HG03354 (cell line): Measurements from ENCODE around the gene KRTAP10-2.

Experiments used
- ATAC-seq: cut with Tn5 transposase; IDR thresholded peaks from one replicate; pipeline ENCODE4 v1.9.1; 2021; ENCODE audit warnings: mild to moderate bottlenecking; ENCODE audit not compliant: unreplicated experiment, poor library complexity, severe bottlenecking

The KRTAP10-2 gene

GRCh38 chr21:44529011-44529421 is 22.3 kb downstream of the KRTAP10-2 start:
- ATAC-seq: no peak

- ATAC-seq: no peak
Measured at GRCh38 chr21:44528634-44528995, 22.7 kb downstream of the KRTAP10-2 start.

- no peak for ATAC-seq
Measured at GRCh38 chr21:44527983-44528633, 23.2 kb downstream of the KRTAP10-2 start.

- ATAC-seq: no peak
Measured at GRCh38 chr21:44527156-44527982, 23.9 kb downstream of the KRTAP10-2 start.

- ATAC-seq: no peak
Measured at GRCh38 chr21:44526096-44526997, 25.0 kb downstream of the KRTAP10-2 start.

GRCh38 chr21:44525391-44526095 is 25.8 kb downstream of the KRTAP10-2 start:
- ATAC-seq: no peak

- ATAC-seq: no peak
Measured at GRCh38 chr21:44524414-44525371, 26.6 kb downstream of the KRTAP10-2 start.

- no peak for ATAC-seq
Measured at GRCh38 chr21:44523567-44524413, 27.5 kb downstream of the KRTAP10-2 start.

GRCh38 chr21:44522753-44523204 is 28.5 kb downstream of the KRTAP10-2 start:
- ATAC-seq: no peak

- ATAC-seq: no peak
Measured at GRCh38 chr21:44521928-44522752, 29.2 kb downstream of the KRTAP10-2 start.

GRCh38 chr21:44521301-44521927 is 29.9 kb downstream of the KRTAP10-2 start:
- ATAC-seq: no peak

- ATAC-seq: no peak
Measured at GRCh38 chr21:44520326-44521300, 30.7 kb downstream of the KRTAP10-2 start.

GRCh38 chr21:44519346-44520325 is 31.7 kb downstream of the KRTAP10-2 start:
- ATAC-seq: no peak

GRCh38 chr21:44518686-44519085 is 32.6 kb downstream of the KRTAP10-2 start:
- ATAC-seq: no peak
